ENCODE results near the gene DOCK4.

Gene DOCK4

DNA sequence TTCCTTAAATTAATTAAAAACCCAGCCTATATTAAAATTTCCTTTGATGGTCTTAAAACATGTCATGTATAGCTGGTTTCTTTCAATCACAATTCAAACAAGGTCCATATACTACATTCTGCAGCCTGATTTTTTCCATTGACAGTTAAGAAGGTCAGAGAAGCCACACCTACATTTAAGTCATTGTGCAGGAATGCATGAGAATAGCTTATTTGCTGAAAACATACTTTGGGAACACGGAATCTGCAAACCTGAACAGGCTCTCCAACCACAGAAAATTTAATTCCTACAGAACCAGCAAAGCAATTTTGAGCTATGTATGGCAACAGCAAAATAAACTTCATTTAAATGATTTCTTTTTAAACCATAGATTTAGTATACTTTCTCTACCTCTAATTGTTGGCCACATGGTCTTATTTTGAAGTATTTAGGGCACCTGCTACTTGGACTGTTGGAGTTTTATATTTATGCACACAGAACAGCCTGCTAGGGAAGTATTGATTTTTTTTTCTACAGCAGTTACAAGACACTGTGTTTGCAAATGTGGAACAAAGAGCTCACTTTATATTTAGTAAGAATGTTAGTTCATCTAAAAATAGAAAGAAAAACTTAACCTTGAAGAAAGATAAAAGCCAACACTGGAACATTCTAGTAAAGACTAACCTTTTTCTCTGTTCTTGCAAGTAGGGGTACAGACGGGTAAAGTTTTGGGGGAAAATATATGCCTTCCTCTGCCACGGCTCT lies 403.0 kb downstream of the DOCK4 start:
- Histone ChIP-seq H3K36me3 (ENCODE audit: control insufficient read depth, insufficient read depth, low read length) (no peaks in the 10 kb centered on the region), H3K56ac (ENCODE audit: low read length) (no peak overlapping the region), H2BK5ac (ENCODE audit: low read length) (no peak overlapping the region), H3K4ac (ENCODE audit: low read depth, low read length) (no peak overlapping the region), H2AK5ac (ENCODE audit: low read length) (no peak overlapping the region), H3K23ac (ENCODE audit: low read length) (no peak overlapping the region), H3K79me2 (ENCODE audit: control insufficient read depth, insufficient read depth, low read length) (no peaks in the 10 kb centered on the region), H3K4me1 (ENCODE audit: control insufficient read depth, low read depth, low read length) (no peaks in the 10 kb centered on the region), H3K4me2 (ENCODE audit: low read length) (no peak overlapping the region), H4K8ac (ENCODE audit: low read depth, low read length) (no peak overlapping the region), H3K27me3 (ENCODE audit: insufficient read depth, low read length, poor library complexity) (no peaks in the 10 kb centered on the region), H3K27ac (ENCODE audit: low read depth, low read length) (no peak overlapping the region), H3K18ac (ENCODE audit: low read length) (no peak overlapping the region), H2BK120ac (ENCODE audit: low read depth, low read length) (no peak overlapping the region), H3K79me1 (ENCODE audit: low read length) (no peaks in the 10 kb centered on the region), H2BK15ac (replicated peaks; ENCODE audit: low read depth) (no peak overlapping the region), H3K4me3 (ENCODE audit: low read length) (no peak overlapping the region), H3K9ac (ENCODE audit: low read length) (no peak overlapping the region), H4K5ac (ENCODE audit: low read length) (no peak overlapping the region)
- WGBS (ENCODE audit: extremely low coverage, insufficient coverage, low lambda C conversion rate), result no CpG with 5 or more reads among the region's 3 CpGs
- DNase-seq, result no peak

- no peak overlapping the region for H3K4ac ChIP-seq (ENCODE audit: low read depth, low read length)
- no peak overlapping the region for H2BK120ac ChIP-seq (ENCODE audit: low read depth, low read length)
- H4K5ac ChIP-seq (ENCODE audit: low read length), result no peak overlapping the region
- no peaks in the 10 kb centered on the region for H3K27me3 ChIP-seq (ENCODE audit: insufficient read depth, low read length, poor library complexity)
- H2BK5ac ChIP-seq (ENCODE audit: low read length), result no peak overlapping the region
- no peak overlapping the region for H3K27ac ChIP-seq (ENCODE audit: low read depth, low read length)
- no peak overlapping the region for H2AK5ac ChIP-seq (ENCODE audit: low read length)
- no peak overlapping the region for H3K4me2 ChIP-seq (ENCODE audit: low read length)
- H4K8ac ChIP-seq (ENCODE audit: low read depth, low read length), result peak overlapping the region; percentile 0
- no peak overlapping the region for H3K18ac ChIP-seq (ENCODE audit: low read length)
- DNase-seq, result no peak
- H3K36me3 ChIP-seq (ENCODE audit: control insufficient read depth, insufficient read depth, low read length), result no peaks in the 10 kb centered on the region
- no peak overlapping the region for H3K56ac ChIP-seq (ENCODE audit: low read length)
- 100% methylated on average over 1 of the region's 3 CpGs for WGBS (ENCODE audit: extremely low coverage, insufficient coverage, low lambda C conversion rate)
- no peak overlapping the region for H2BK15ac ChIP-seq (replicated peaks; ENCODE audit: low read depth)
- no peaks in the 10 kb centered on the region for H3K4me1 ChIP-seq (ENCODE audit: control insufficient read depth, low read depth, low read length)
- no peaks in the 10 kb centered on the region for H3K79me2 ChIP-seq (ENCODE audit: control insufficient read depth, insufficient read depth, low read length)
- no peak overlapping the region for H3K23ac ChIP-seq (ENCODE audit: low read length)
- H3K9ac ChIP-seq (ENCODE audit: low read length), result no peak overlapping the region
- no peak overlapping the region for H3K4me3 ChIP-seq (ENCODE audit: low read length)
- H3K79me1 ChIP-seq (ENCODE audit: low read length), result no peaks in the 10 kb centered on the region
Measured at GRCh38 chr7:111802194-111802772, 403.9 kb downstream of the DOCK4 start.

DNA sequence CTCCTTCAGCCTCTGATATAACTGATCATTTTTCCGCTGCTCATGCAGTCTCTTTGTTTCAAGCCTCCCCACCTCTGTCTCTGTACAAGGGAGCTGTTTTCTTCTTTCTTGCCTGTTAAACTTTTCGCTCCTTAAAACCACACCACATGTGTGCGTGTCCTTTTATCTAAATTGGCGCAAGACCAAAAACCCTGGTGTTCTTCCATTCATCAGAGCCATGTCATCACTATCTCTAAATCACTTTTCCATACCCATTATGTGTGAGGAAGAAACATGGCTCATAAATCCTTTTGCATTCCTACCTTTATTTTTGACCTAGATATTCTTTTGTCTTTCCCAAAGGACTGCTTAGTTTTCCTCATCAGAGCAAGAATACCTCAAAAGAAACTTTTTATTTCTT lies 404.9 kb downstream of the DOCK4 start:
- Histone ChIP-seq H3K36me3 (ENCODE audit: control insufficient read depth, insufficient read depth, low read length) (no peaks in the 10 kb centered on the region), H3K56ac (ENCODE audit: low read length) (no peak overlapping the region), H2BK5ac (ENCODE audit: low read length) (no peak overlapping the region), H2BK15ac (replicated peaks; ENCODE audit: low read depth) (no peak overlapping the region), H3K18ac (ENCODE audit: low read length) (no peak overlapping the region), H2AK5ac (ENCODE audit: low read length) (no peak overlapping the region), H3K4ac (ENCODE audit: low read depth, low read length) (no peak overlapping the region), H3K23ac (ENCODE audit: low read length) (no peak overlapping the region), H3K4me1 (ENCODE audit: control insufficient read depth, low read depth, low read length) (no peaks in the 10 kb centered on the region), H3K4me2 (ENCODE audit: low read length) (no peak overlapping the region), H3K79me2 (ENCODE audit: control insufficient read depth, insufficient read depth, low read length) (no peaks in the 10 kb centered on the region), H3K27me3 (ENCODE audit: insufficient read depth, low read length, poor library complexity) (no peaks in the 10 kb centered on the region), H3K79me1 (ENCODE audit: low read length) (no peaks in the 10 kb centered on the region), H4K5ac (ENCODE audit: low read length) (no peak overlapping the region), H2BK120ac (ENCODE audit: low read depth, low read length) (no peak overlapping the region), H3K4me3 (ENCODE audit: low read length) (no peak overlapping the region), H3K9ac (ENCODE audit: low read length) (no peak overlapping the region), H3K27ac (ENCODE audit: low read depth, low read length) (no peak overlapping the region), H4K8ac (ENCODE audit: low read depth, low read length) (no peak overlapping the region)
- no CpG with 5 or more reads among the region's 4 CpGs for WGBS (ENCODE audit: extremely low coverage, insufficient coverage, low lambda C conversion rate)
- no peak for DNase-seq

GRCh38 chr7:111796671-111797070 lies 409.5 kb downstream of the DOCK4 start:
- no peak overlapping the region for H3K4ac ChIP-seq (ENCODE audit: low read depth, low read length)
- no peak overlapping the region for H2BK15ac ChIP-seq (replicated peaks; ENCODE audit: low read depth)
- H4K8ac ChIP-seq (ENCODE audit: low read depth, low read length), result no peak overlapping the region
- H3K18ac ChIP-seq (ENCODE audit: low read length), result no peak overlapping the region
- WGBS (ENCODE audit: extremely low coverage, insufficient coverage, low lambda C conversion rate), result no CpG with 5 or more reads among the region's 7 CpGs
- no peak overlapping the region for H2AK5ac ChIP-seq (ENCODE audit: low read length)
- H3K27ac ChIP-seq (ENCODE audit: low read depth, low read length), result no peak overlapping the region
- no peak overlapping the region for H3K9ac ChIP-seq (ENCODE audit: low read length)
- no peak overlapping the region for H3K56ac ChIP-seq (ENCODE audit: low read length)
- H3K4me3 ChIP-seq (ENCODE audit: low read length), result peak overlapping the region; percentile 4
- no peak overlapping the region for H2BK5ac ChIP-seq (ENCODE audit: low read length)
- H3K79me2 ChIP-seq (ENCODE audit: control insufficient read depth, insufficient read depth, low read length), result no peaks in the 10 kb centered on the region
- H3K27me3 ChIP-seq (ENCODE audit: insufficient read depth, low read length, poor library complexity), result no peaks in the 10 kb centered on the region
- no peak overlapping the region for H3K23ac ChIP-seq (ENCODE audit: low read length)
- no peaks in the 10 kb centered on the region for H3K4me1 ChIP-seq (ENCODE audit: control insufficient read depth, low read depth, low read length)
- no peaks in the 10 kb centered on the region for H3K79me1 ChIP-seq (ENCODE audit: low read length)
- peak; percentile 36 for DNase-seq
- H3K4me2 ChIP-seq (ENCODE audit: low read length), result no peak overlapping the region
- peaks cover 2% of the 10 kb centered on the region for H3K36me3 ChIP-seq (ENCODE audit: control insufficient read depth, insufficient read depth, low read length)
- no peak overlapping the region for H2BK120ac ChIP-seq (ENCODE audit: low read depth, low read length)
- H4K5ac ChIP-seq (ENCODE audit: low read length), result no peak overlapping the region

- DNase-seq, result no peak
- H2BK15ac ChIP-seq (replicated peaks; ENCODE audit: low read depth), result no peak overlapping the region
- H3K27me3 ChIP-seq (ENCODE audit: insufficient read depth, low read length, poor library complexity), result no peaks in the 10 kb centered on the region
- H3K4ac ChIP-seq (ENCODE audit: low read depth, low read length), result no peak overlapping the region
- no peaks in the 10 kb centered on the region for H3K79me2 ChIP-seq (ENCODE audit: control insufficient read depth, insufficient read depth, low read length)
- no peak overlapping the region for H3K9ac ChIP-seq (ENCODE audit: low read length)
- H3K18ac ChIP-seq (ENCODE audit: low read length), result no peak overlapping the region
- H3K4me3 ChIP-seq (ENCODE audit: low read length), result no peak overlapping the region
- H3K36me3 ChIP-seq (ENCODE audit: control insufficient read depth, insufficient read depth, low read length), result no peaks in the 10 kb centered on the region
- H3K23ac ChIP-seq (ENCODE audit: low read length), result no peak overlapping the region
- H3K79me1 ChIP-seq (ENCODE audit: low read length), result no peaks in the 10 kb centered on the region
- no peak overlapping the region for H2BK5ac ChIP-seq (ENCODE audit: low read length)
- no peak overlapping the region for H2BK120ac ChIP-seq (ENCODE audit: low read depth, low read length)
- H4K8ac ChIP-seq (ENCODE audit: low read depth, low read length), result no peak overlapping the region
- H3K4me2 ChIP-seq (ENCODE audit: low read length), result no peak overlapping the region
- H3K56ac ChIP-seq (ENCODE audit: low read length), result no peak overlapping the region
- H4K5ac ChIP-seq (ENCODE audit: low read length), result no peak overlapping the region
- no peaks in the 10 kb centered on the region for H3K4me1 ChIP-seq (ENCODE audit: control insufficient read depth, low read depth, low read length)
- H3K27ac ChIP-seq (ENCODE audit: low read depth, low read length), result no peak overlapping the region
- no peak overlapping the region for H2AK5ac ChIP-seq (ENCODE audit: low read length)
Measured at GRCh38 chr7:111789870-111790269, 416.3 kb downstream of the DOCK4 start.

GRCh38 chr7:111789048-111789320 lies 417.2 kb downstream of the DOCK4 start:
- H3K23ac ChIP-seq (ENCODE audit: low read length), result no peak overlapping the region

More at GRCh38 chr7:111789048-111789320, 417.2 kb downstream of the DOCK4 start:
- Histone ChIP-seq H3K4me1 (ENCODE audit: control insufficient read depth, low read depth, low read length) (no peaks in the 10 kb centered on the region), H3K27me3 (ENCODE audit: insufficient read depth, low read length, poor library complexity) (no peaks in the 10 kb centered on the region), H3K4ac (ENCODE audit: low read depth, low read length) (no peak overlapping the region), H4K8ac (ENCODE audit: low read depth, low read length) (no peak overlapping the region), H3K36me3 (ENCODE audit: control insufficient read depth, insufficient read depth, low read length) (no peaks in the 10 kb centered on the region), H2BK15ac (replicated peaks; ENCODE audit: low read depth) (no peak overlapping the region), H3K4me3 (ENCODE audit: low read length) (no peak overlapping the region), H3K9ac (ENCODE audit: low read length) (no peak overlapping the region), H2AK5ac (ENCODE audit: low read length) (no peak overlapping the region), H3K4me2 (ENCODE audit: low read length) (no peak overlapping the region), H2BK120ac (ENCODE audit: low read depth, low read length) (no peak overlapping the region), H3K18ac (ENCODE audit: low read length) (no peak overlapping the region), H3K27ac (ENCODE audit: low read depth, low read length) (no peak overlapping the region), H4K5ac (ENCODE audit: low read length) (no peak overlapping the region), H2BK5ac (ENCODE audit: low read length) (no peak overlapping the region), H3K79me2 (ENCODE audit: control insufficient read depth, insufficient read depth, low read length) (no peaks in the 10 kb centered on the region), H3K79me1 (ENCODE audit: low read length) (no peaks in the 10 kb centered on the region), H3K56ac (ENCODE audit: low read length) (no peak overlapping the region)
- no peak for DNase-seq
- WGBS (ENCODE audit: extremely low coverage, insufficient coverage, low lambda C conversion rate), result no CpG with 5 or more reads among the region's 1 CpG
